RPMI7951 (cell line): ENCODE results near the gene CDADC1. TPM values are rescaled to one million over a fixed set of nuclear protein-coding genes. Genes with fewer than 3 reads are reported as not detected.
A peak's percentile ranks its signal among the peaks of the same experiment; 100 is the strongest.

Experiments used
- DNase-seq: peaks from one replicate; pipeline ENCODE4 v3.0.0-alpha.2; 2012; ENCODE audit warnings: low read depth
- total RNA-seq: library from RNA; depleted of rRNA; stranded (reverse); fragments of >200 nt; shearing (Covaris generic); gene quantifications from 2 replicates; pipeline ENCODE4 v1.2.3, GENCODE V29; 2014

Gene CDADC1
- total RNA-seq, 1 experiment from 2014 or later = 3.8 TPM

DNA sequence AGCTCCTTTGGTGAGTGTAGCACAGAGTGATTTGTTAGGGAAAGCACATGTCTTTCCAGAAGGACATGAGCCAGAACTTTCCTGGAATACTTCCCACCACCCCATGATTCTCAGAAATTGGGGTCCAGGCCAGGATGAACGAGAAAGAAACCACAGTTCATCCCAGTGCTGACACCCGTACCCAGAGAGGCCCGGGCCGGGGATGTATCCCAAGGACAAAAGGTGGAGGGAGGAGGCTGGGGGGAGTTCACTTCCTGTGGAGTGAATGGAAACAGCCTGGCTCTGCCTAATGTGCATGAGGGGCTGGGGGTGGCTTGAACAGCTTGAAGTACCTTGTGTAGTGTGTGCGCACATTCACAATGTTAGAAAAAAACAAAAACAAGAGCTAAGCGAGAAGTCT is 47.5 kb downstream of the CDADC1 start:
- DNase-seq = no peak

DNA sequence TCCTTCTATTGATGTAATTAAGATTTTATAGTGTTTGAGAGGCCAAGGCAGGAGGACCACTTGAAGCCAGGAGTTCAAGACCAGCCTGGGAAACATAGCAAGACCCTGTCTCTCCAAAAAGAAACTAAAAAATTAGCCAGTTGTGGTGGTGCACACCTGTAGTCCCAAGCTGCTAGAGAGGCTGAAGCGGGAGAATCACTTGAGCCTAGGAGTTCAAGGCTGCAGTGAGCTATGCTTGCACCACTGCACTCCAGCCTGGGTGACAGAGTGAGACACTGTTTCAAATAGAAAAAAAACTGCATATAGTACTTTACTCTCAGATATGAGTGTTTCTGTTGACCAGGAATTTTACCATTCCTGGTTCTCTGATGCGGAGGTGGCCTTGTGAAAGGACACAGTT is 48.9 kb downstream of the CDADC1 start:
- DNase-seq = no peak

DNA sequence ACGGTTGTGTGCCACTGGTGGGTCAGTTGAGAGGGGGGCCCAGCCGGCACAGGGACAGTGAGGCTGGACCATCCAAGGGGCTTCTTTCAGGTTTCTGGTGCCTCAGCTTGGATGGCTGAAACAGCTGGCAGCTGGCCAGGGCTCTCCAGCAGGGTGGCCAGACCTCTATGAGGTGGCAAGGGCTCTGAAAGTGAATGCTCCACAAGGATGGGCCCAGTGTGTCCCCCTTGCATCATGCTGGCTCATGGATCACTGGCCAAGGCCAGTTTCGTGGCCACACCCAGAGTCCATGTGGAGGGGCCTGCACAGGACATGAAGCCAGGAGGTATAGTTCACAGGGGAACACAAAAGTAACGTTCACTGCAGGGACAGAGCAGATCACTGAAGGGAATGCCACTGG is 49.6 kb downstream of the CDADC1 start:
- no peak for DNase-seq

DNA sequence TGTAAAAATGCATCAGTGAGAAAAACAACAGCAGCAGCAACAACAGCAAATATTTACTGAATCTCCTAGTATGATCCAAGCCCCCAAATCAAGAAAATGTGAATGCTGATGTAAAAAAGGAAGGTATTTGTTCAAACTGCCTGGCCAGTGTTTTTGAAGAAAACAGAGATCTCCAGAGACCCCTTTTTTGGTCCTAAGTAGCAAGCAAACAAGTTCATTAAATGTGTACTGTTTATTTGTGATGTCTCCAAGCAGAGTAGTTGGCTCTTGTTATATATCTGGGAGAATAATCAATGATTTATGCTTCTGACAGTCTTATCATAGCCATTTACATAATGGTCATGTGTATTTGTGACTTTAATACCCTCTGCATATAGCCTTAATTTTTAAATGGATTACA is 50.7 kb downstream of the CDADC1 start:
- no peak for DNase-seq

DNA sequence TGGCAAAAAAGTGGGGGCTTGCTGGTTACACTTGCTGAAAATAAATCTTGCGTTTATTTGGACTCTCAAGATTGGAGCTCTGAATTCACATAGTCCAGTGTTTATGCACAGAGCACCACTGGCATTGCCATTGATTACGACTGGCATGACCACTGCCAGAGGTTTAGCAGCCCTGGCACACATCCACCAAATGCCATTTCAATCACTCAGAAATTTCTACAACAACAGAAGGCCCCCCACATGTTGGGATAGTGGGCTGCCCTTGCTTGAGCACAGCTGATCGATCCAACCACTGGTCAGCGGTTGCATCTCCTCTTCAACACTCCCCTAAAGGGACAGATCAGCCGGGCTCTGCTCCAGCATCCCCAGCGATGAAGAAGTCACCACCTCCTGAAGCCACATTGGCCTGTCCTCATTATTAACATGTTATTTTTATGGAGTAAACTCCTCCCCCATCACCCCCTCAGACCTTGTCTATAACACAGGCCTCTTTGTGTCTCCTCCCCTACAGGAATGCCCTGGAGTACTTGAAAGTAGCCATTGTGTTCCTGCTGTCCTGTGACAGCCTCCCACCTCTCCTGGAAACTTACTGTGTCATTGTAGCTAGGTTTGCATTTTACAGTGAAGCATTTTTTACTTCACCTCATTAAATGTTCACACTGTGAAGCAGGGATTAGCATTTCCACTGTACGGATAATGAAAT is 51.3 kb downstream of the CDADC1 start:
- DNase-seq = peak; percentile 23

DNA sequence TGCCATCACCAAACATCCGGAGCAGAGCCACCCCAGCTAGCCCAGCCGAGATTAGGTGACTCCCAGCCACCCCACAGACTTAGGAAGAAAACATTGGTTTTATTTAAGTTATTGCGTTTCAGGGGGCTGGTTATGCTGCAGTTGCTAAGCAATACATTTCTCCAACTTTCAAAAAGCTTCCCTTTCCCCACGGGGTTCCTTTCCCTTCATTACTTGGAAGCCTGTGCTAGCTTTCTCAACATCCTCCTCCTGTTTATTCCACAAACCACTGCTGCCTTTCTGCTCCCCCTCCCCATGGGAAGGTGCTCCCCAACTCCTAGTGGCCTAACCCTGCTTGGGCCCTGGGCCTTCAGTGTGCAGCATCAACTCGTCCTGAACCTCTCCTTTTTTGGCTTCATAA is 52.6 kb downstream of the CDADC1 start:
- no peak for DNase-seq

DNA sequence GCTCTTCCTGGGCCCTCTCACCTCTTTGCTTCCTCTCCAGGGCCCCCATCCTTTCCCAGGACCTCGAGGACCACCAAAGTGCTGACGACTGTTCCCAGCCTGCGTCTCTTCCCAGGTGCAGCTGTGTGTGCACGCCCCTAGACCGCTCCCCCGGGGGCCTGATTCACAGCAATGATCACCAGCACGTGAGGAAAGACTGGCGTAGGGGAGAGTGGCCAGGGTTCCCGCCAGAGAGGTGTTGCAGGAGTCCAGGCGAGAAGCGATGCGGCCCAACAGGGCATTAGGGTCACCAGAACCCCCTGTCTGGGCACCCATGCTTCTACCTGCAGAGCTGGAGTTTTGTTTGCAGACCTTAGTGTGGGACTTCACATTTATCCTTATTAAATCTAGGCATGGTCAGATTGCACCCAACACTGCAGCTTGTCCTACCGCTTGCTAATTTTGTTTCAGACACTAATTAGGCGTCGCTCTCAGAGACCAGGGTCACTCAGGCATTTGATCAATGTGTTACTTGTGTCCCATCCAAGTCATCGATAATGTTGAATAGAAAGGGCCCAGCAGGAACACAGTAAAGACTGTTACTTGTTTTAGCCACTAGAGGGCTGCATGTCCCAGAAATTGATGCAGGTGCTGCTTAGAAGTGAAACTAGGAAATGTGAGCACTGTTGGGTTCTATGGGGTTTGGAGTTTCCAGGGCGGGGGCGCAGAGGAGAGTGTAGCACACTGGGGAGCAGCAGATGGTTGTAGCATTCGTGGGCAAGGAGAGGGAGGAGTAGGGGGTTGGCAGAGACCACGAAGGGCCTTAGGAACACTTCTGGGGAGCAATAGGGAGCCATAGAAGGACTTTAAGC is 53.2 kb downstream of the CDADC1 start:
- peak; percentile 67 for DNase-seq

DNA sequence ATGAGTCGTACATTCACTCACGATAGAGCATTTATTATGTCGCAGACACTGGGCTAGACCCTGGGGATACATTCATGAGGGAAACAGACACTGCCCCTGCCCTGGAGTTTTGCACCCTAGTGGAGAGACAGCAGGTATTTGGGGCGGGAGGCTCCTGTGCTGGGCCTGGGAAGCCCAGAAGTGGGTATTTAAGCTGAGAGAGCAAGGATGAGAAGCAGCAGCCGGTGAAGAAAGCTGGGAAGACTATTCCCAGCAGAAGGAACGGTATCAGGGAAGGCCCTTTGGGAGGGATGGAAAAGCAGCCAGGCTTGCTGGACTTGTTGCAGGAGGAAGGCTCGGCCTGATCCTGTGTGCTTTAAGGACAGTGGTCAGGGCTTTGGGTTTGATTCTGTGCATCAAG is 54.5 kb downstream of the CDADC1 start:
- no peak for DNase-seq

DNA sequence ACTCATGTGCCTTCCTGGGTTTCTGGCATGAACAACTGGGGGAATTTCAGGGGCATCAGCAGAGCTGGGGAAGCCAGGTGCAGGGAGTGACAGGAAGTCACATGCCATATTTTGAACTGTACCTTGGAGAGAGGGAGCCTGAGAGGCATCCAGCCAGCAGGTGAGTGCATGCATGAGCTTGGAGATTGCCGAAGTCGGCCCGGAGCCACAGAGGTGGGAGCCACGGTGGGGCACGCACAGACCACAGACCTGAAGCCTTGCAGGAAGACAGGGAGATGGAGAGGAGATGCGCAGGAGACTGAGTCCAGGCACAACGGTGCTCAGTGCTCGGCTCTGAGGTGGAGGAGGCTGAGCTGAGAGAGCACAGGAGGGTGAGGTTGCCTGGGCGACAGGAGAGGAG is 55.1 kb downstream of the CDADC1 start:
- DNase-seq = no peak

DNA sequence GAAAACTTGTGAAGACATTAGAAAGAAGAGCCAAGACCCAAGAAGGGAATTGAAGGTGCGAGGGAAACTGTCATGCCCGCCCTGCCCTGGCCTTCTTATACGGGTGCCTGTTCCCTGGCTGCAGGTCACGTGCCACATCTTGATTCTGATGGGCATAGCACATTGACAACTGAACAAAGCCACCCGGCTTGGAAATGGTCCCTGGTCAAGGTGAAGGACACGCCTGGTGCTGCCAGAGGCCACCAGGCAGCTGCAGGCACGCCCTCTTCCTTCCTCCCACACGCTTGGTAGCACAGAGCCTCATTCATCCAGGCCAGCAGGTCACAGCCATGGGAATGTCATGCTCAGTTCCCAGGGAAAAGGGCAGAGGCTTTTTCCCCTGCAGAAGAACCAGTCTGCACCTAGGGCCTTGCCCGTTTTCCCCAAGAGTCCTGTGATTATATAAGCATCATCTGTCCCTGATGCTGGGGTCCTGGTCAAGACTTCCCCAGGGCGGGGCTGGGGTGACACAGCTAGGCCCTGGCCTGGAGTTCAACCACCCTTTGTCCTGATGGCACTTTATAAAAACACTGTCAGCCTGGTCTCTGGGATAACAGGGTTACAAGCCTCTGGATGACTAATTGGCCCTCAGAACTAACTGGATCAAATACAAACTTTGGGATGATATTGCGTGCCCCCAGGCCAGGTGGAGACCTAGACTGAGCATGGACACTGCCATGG is 56.0 kb downstream of the CDADC1 start:
- DNase-seq = peak; percentile 21

DNA sequence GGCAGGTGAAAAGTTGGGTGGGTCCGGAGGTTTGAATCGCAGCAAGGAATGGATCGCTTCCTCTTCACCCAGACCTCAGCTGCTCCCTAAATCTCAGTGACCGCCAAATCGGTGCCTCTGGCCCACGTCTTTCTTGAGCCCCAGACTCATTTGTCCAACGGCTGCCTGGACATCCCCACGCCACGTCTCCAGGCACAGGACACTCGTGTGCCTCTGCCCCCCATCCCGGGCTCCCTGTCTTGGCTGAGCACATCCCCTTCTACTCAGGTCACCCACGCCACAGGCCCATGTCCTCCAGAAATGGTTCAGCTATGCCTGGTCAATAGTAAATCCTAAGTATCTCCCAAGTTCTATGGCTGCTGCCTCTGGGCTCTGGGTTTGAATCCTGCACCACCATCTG is 56.6 kb downstream of the CDADC1 start:
- DNase-seq = no peak

DNA sequence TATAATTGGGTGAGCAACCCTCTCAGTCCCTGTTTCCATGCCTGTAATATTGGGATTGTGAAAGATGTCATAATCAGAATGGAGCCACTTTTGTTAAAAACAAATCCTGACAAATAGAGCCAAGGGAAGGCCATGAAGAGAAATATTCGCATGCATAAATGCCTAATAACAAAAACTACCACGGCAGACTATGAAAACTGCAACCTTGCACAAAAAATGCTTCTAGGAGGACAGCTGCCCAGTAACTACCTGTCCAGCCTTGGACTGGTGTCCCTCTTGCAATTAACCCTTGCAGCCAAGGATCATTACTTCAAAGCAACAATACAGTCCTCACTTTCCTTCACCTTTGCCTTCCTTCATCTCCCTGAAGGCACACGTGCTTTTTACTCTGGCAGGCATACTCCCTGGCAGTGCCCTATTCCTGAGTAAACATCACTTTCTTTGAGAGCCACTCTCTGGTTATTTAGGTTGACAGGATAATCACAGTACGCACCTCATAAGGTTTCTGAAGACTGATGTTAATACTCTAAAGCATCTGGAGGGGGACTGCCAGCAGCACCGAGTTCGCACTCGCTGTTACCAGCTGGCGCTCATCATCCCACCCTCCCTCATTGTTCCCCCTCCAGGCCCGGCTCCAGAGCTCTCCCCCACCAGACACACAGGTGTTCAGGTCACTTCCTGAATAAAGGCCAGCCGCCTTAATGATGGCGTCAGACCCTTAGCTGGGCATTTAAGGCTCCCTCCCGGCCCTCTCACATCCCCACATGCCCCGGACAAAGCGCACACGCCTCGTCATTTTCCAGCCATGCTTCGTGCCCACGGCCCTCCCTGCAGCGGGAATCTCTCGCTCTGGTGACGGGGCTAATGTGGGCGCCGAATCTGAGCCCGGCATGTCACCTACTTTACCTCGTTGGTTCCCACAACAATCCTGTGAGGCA is 57.3 kb downstream of the CDADC1 start:
- no peak for DNase-seq

DNA sequence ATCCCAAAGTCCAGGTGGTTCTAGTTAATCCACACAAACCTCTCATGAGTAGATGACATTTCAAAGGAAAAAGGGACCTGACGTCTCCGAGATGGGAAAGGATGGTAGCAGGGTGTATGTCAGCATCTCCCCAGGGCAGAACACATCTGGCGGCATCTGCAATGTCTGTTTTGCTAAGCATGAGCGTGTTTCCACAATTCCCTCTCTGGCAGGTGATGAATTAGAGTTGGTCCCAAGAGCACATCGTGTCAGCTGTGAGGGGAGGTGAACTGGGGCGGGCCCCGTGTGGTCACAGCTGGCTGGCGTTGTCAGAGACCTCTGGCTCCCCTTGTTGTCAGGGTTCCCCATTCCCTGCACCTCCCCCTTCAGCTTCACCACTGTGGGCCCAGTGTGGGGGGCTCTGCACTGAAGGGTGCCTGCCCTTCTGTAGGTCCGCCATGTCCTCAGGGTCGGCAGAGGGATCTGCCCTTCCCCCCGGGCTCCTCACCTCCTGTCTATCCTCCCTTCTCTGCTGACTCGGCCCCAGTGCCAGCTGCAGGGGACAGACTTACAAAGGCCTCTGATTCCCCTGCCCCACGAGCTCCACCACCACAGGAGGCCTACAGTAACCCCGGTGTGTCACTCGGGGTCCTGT is 58.2 kb downstream of the CDADC1 start:
- no peak for DNase-seq

DNA sequence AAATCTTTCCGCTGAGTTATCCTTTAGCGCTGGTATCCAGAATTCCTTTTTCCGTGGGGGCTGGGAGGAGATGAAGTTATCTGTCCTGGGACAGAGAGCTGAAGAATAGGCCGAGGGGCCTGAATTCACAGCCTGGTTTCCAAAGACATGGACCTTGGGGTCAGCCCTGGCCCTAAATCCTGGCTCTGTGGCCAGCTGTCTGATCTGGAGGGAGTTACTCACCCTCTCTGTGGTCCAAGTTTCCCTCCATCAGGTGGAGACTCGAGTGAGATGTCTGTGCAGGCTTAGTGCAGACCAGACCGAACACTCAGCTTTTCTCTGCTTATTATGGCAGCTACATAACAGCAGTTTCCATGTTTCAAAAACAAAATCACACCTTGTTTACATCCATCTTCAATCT is 59.6 kb downstream of the CDADC1 start:
- no peak for DNase-seq

DNA sequence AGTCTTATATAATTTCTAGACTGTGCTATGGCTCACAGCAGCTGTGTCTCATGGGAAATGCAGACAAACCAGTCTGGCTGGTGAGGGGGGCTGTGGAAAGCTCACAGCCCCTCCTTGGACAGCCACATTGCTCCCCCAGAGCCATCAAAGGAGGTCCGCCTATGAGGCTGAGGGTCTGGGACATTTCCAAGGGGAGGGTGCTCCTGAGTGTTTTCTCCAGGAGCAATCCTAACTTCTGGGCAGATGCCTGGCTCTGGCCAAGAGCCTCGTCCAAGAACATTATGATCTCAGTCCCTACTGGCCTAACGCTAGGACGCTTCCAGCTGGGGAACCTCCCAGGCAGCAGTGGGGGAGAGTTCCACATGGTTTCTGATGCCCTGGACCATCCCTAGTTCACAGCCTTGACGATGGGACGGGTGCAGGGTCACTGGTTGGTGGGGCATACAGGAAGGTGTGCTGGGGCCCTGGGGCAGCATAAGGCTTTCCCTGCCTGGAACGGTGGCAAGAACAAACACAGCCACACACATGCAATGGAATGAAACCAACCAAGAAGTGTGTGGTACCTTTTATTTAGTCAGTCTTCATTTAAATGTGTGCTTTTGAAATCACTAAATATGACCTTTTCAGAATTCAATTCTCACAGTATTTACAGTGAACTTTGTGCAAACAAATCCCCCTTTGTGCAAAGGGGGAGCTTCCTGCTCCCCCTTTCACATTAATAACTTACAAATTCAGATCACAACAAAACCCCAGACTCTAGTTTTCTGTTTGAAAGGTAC is 60.6 kb downstream of the CDADC1 start:
- no peak for DNase-seq

DNA sequence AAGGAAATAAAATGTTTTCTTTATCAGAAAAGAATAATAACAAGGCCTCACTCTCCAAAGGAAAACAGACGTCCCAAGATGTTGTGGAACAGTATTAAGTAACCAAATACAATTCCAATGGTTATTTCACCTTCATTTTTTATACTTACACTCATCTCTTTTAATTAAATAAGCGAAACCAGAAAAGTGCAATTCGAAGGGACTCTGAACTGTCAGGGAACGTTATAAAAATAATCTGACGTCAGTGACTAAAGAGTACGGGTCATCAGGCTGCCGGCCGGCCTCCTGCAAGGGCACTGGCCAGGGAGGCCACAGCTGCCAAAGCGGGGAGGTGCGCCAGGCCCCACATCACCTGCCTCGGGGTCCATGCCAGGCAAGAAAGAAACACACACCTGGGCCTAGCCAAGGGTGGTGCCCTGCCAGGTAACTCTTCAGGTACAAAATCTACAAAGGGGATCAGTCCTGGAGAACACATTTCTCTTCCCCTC is 61.2 kb downstream of the CDADC1 start:
- no peak for DNase-seq

DNA sequence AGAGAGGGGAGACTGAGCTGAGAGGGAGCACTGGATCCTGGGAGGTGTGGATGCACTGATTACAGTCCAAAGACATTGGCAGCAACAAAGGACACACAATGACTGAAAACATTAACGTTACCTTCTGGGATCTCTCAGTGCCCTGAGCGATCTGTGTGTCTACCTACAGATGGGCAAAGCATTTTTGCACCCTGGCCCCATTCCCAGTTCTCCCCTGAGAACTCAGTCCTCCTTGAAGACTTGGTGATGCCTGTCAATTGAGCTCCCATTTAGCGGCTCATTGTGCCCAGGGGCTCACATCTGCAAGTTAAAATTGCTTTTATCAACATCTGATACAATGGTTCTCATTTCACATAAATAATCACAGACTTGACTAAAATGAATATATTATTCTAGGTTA is 62.5 kb downstream of the CDADC1 start:
- DNase-seq = no peak

DNA sequence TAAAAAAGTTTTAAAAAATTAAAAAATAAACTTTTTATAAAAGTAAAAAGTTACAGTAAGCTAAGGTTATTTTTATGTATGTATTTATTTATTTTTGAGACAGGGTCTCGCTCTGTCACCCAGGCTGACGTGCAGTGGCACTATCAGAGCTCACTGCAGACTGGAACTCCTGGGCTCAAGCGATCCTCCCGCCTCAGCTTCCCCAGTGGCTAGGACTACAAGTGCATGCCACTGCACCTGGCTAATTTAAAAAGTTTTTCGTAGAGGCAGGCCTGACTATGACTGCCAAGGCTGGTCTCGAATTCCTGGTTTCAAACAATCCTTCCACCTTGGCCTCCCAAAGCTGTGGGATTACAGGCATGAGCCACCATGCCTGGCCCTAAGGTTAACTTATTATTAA is 64.1 kb downstream of the CDADC1 start:
- no peak for DNase-seq

DNA sequence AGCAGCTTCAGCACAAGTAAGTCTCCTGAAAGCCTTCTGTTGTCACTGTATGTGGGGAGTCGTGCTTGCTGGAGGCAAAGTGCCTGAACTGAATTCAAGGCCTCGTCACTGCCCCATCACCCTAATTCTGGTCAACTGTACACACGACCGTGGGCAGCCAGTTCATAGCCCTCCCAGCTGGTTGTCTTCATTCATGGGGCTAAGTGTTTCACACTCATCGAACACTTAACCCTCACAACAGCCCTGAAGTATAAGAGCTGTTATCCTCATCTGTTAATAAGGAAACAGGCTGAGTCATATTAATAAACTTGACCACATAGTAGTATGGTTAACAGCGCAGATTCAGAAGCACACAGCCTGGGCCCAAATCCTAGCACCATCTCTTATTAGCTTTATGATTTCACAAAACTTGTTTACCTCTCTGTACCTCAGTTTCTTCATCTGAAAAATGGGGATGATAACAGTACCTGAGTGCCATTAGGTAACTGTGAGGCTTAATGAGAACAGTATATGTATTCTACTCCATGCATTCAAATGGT is 66.7 kb downstream of the CDADC1 start:
- DNase-seq = peak; percentile 44

DNA sequence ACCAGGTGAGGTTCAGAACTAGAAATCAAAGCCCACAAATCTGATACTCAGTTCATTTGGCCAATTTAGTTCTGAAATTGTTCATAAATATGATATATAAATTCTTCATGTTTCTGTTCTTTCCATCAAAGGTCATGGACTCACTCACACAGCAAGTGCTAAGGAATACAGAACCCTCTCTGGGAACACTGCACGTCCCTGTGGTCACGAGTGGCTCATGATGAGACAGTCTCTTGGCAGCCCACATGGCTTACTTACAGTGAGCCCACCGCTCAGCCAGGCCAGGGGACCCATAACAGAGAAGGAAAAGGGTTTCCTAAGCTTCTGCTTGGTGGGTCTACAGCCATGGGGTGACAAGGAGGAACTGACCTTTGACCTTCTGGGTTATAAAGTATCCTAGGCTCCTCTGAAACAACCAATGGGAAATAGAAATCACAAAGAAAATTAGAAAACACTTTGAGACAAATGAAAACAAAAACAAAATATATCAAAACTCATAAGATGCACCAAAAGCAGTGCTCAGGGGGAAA is 67.4 kb downstream of the CDADC1 start:
- DNase-seq = peak; percentile 26
